Smooth muscle cell of bladder (primary cell): Measurements from ENCODE around the gene DMRTC1. TPM values are rescaled to one million over a fixed set of nuclear protein-coding genes. Genes with fewer than 3 reads are reported as not detected.

Experiments used
- total RNA-seq: library from RNA; depleted of rRNA; stranded (reverse); fragments of >200 nt; gene quantifications from 2 replicates; pipeline ENCODE4 v1.2.3, GENCODE V29; 2014

The DMRTC1 gene, protein sequence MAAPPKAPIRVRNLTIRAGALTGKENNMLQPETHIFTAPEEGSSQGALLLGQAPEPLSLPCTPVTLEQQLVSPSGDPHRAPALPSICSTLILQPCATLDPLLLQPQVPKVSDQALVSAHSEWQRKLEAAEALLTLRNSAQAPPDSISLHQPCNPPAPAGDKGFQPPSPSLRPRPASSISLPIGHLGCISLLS
- total RNA-seq: not detected in 2 replicates

DNA sequence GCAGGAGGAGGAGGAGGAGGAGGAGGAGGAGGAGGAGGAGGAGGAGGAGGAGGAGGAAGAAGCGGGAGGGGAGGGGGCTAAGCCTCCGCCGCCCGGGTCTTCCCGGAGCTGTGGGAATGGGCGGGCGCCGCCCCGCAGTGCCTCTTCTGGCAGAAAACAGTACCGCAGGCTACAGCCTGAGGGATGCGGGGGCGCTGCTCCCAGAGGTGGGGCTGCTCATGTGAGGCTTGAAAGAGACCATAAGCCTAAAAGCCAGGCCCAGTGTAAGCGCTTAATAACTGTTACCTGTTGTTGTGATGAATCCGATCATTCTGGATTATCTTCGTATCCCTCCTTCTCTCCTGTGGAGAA lies at the start of gene DMRTC1:
Gene DMRTC1, minus strand, starts transcription at position 19 of the 351 bp plus-strand sequence. CDS start 68,143 bp downstream, outside the sequence.

DNA sequence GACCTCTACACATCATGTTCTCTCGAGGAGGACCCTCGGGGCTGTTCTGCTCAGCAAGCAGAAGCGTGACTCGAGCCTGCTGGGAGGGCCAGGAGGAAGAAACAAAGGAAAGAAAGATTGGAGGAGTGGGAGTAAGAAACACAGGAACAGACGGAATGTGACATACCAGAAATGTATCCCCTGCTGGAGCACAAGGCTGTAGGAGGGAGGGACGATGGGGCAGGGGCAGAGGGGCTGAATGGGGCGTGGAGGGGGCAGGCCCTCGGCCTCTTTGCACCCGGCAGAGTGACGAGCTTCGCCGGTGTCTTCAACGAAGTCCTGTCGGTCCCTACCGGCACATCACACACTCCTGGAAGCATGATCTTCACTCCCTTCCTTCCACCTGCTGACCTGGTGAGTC lies 5.7 kb downstream of the DMRTC1 start, which contains the start of gene FAM236A:
Gene FAM236A, plus strand, starts transcription at position 301 of the 400 bp plus-strand sequence. Its CDS starts 57 bp downstream, at position 358.

DNA sequence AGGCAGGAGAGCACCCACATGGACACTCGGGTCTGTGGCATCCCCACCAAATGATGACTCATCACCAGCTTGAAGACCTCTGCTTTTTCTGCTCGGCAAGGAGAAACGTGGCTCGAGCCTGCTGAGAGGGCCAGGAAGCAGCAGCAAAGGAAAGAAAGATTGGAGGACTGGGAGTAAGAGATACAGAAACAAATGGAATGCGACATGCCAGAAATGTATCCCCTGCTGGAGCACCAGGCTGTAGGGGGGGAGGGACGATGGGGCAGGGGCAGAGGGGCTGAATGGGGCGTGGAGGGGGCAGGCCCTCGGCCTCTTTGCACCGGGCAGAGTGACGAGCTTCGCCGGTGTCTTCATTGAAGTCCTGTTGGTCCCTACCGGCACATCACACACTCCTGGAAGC lies 31.3 kb downstream of the DMRTC1 start, which contains the start of gene FAM236C:
Gene FAM236C, plus strand, starts transcription at position 301 of the 400 bp plus-strand sequence. CDS start 100 bp downstream, outside the sequence.

Other genes with a start within 250 kb of the DMRTC1 start
- gene PHKA1, start 229.5 kb downstream of the DMRTC1 start, total RNA-seq: 3.6 and 5.1 TPM in 2 replicates
- not detected in 2 replicates for gene DMRTC1B, start 166.9 kb downstream of the DMRTC1 start, total RNA-seq
- gene FAM236B, start 161.2 kb downstream of the DMRTC1 start, total RNA-seq: not detected in 2 replicates
- gene FAM236D, start 135.6 kb downstream of the DMRTC1 start, total RNA-seq: not detected in 2 replicates
- not detected in 2 replicates for gene FAM236C, start 31.2 kb downstream of the DMRTC1 start, total RNA-seq
- not detected in 2 replicates for gene FAM236A, start 5.6 kb downstream of the DMRTC1 start, total RNA-seq
- gene PABPC1L2B, start 59.1 kb upstream of the DMRTC1 start, total RNA-seq: not detected in 2 replicates
- gene PABPC1L2A, start 135.7 kb upstream of the DMRTC1 start, total RNA-seq: not detected in 2 replicates